Measurements from ENCODE around the gene NCEH1. TPM values are rescaled to one million over a fixed set of nuclear protein-coding genes. Genes with fewer than 3 reads are reported as not detected.

Gene NCEH1
- total and polyA plus RNA-seq, 4 donors: 6.3 to 52.1 (median 10.6) TPM

DNA sequence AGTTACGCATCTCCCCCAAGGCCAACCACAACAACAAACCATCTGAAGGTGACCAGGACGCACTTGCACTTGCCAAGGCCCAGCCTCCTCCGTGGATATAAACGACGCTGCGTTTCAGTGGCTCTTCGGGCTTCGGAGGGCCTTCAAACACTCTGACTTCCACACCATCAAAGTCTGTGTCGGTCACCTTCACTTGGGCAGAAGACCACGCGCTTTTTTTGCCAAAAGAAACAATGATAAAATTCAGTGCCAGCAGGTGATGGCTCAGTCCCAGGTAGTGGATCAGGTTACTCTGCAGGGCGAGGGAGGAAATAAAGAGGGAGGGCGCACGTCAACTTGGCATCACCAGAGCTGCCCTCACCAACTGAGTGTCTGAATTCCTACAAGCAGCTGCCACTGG, 63.0 kb downstream of the NCEH1 start:
- H3K27ac ChIP-seq (ENCODE audit: low read depth in 1 of 2, low read length in 1 of 2): no peak overlapping the region
- H3K4me1 ChIP-seq (ENCODE audit: control insufficient read depth in 5 of 5, insufficient read depth in 5 of 5, low read length in 5 of 5): peaks cover 3 to 27% (median 8%) of the 10 kb centered on the region in 5 donors
- WGBS, 2 donors: 73 to 89% methylated on average over 14 of the region's 14 CpGs
- H3K9ac ChIP-seq (ENCODE audit: insufficient read depth in 1 of 2, low read length in 2 of 2): no peak overlapping the region
- H3K9me3 ChIP-seq (ENCODE audit: control insufficient read depth in 4 of 4, insufficient read depth in 3 of 4, low read length in 3 of 4): no peaks in the 10 kb centered on the region
- no peak for ATAC-seq (ENCODE audit: insufficient read depth, low FRiP score)
- peaks cover 0 to 8% (median 0%) of the 10 kb centered on the region in 4 donors for H3K36me3 ChIP-seq (ENCODE audit: control insufficient read depth in 4 of 4, insufficient read depth in 4 of 4, low read length in 4 of 4)
- no peaks in the 10 kb centered on the region for H3K27me3 ChIP-seq (ENCODE audit: control insufficient read depth in 3 of 3, insufficient read depth in 3 of 3, low read length in 2 of 3)
- no peak for DNase-seq
- TF ChIP-seq, protein P1, sequence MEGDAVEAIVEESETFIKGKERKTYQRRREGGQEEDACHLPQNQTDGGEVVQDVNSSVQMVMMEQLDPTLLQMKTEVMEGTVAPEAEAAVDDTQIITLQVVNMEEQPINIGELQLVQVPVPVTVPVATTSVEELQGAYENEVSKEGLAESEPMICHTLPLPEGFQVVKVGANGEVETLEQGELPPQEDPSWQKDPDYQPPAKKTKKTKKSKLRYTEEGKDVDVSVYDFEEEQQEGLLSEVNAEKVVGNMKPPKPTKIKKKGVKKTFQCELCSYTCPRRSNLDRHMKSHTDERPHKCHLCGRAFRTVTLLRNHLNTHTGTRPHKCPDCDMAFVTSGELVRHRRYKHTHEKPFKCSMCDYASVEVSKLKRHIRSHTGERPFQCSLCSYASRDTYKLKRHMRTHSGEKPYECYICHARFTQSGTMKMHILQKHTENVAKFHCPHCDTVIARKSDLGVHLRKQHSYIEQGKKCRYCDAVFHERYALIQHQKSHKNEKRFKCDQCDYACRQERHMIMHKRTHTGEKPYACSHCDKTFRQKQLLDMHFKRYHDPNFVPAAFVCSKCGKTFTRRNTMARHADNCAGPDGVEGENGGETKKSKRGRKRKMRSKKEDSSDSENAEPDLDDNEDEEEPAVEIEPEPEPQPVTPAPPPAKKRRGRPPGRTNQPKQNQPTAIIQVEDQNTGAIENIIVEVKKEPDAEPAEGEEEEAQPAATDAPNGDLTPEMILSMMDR (IDR thresholded peaks at IDR 0.05; ENCODE audit: control extremely low read depth, extremely low read depth): no peak
- H3K4me3 ChIP-seq: no peak overlapping the region

DNA sequence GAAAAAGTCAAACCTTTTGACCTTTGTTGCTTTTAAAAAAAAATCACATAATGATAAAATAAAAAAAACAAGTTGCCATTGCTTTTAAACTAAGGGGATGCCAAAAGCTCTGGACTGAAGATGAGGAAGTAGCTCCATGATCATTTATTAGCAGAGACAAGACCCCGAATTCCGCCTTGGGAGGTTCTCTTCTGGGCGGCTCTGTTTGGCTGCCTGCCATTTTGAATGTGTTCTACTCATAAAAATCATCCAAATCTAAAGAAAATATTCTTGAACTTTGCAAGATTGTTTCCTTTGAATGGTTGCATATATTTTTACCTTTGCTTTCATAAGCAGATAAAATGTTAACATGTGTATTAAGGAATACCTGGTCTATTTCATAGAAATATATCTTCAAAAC, 63.8 kb downstream of the NCEH1 start:
- peaks cover 3 to 27% (median 8%) of the 10 kb centered on the region in 5 donors for H3K4me1 ChIP-seq (ENCODE audit: control insufficient read depth in 5 of 5, insufficient read depth in 5 of 5, low read length in 5 of 5)
- 75 to 85% methylated on average over 3 of the region's 3 CpGs for WGBS, 2 donors

DNA sequence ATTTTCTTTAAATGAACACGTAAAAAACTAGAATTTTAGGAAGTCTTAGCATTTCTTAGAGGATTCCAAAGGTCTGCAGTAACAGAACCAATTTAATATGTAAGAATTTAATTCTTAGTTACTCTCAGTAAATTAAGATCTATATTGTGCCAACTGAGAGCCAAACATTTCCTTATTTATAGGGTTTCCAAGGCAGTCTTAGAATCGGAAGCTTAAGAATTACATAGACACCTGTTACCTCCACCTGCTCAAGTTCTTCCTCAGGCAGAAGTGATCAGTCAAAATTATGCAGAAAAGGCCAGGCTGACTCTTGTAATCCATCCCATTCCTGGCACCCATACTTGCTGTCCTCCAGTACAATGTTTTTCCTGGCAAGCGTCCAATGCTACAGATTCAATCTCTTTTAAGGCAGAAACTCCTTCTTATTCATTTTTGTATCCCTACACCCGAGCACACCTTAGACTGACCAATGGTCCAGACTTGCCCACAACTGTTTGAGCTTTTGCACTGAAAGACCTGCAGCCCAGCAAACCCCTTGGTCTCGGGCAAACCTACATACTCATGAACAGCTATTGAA, 64.3 kb downstream of the NCEH1 start:
- Histone ChIP-seq H3K27ac (ENCODE audit: low read depth in 1 of 2, low read length in 1 of 2) (no peak overlapping the region), H3K4me3 (no peak overlapping the region), H3K36me3 (ENCODE audit: control insufficient read depth in 4 of 4, insufficient read depth in 4 of 4, low read length in 4 of 4) (peaks cover 0 to 8% (median 0%) of the 10 kb centered on the region in 4 donors), H3K9me3 (ENCODE audit: control insufficient read depth in 4 of 4, insufficient read depth in 3 of 4, low read length in 3 of 4) (no peaks in the 10 kb centered on the region), H3K27me3 (ENCODE audit: control insufficient read depth in 3 of 3, insufficient read depth in 3 of 3, low read length in 2 of 3) (no peaks in the 10 kb centered on the region), H3K9ac (ENCODE audit: insufficient read depth in 1 of 2, low read length in 2 of 2) (no peak overlapping the region), H3K4me1 (ENCODE audit: control insufficient read depth in 5 of 5, insufficient read depth in 5 of 5, low read length in 5 of 5) (peaks cover 3 to 27% (median 8%) of the 10 kb centered on the region in 5 donors)
- WGBS, 2 donors: 76 to 86% methylated on average over 5 of the region's 5 CpGs
- TF ChIP-seq, protein P1 (IDR thresholded peaks at IDR 0.05; ENCODE audit: control extremely low read depth, extremely low read depth): no peak
- peak in 2 of 3 donors; percentile 46 to 60 for DNase-seq
- no peak for ATAC-seq (ENCODE audit: insufficient read depth, low FRiP score)

More for the DNA sequence above, 63.8 kb downstream of the NCEH1 start:
- Histone ChIP-seq H3K9ac (ENCODE audit: insufficient read depth in 1 of 2, low read length in 2 of 2) (no peak overlapping the region), H3K27ac (ENCODE audit: low read depth in 1 of 2, low read length in 1 of 2) (no peak overlapping the region), H3K27me3 (ENCODE audit: control insufficient read depth in 3 of 3, insufficient read depth in 3 of 3, low read length in 2 of 3) (no peaks in the 10 kb centered on the region), H3K36me3 (ENCODE audit: control insufficient read depth in 4 of 4, insufficient read depth in 4 of 4, low read length in 4 of 4) (peaks cover 0 to 8% (median 0%) of the 10 kb centered on the region in 4 donors), H3K4me3 (no peak overlapping the region), H3K9me3 (ENCODE audit: control insufficient read depth in 4 of 4, insufficient read depth in 3 of 4, low read length in 3 of 4) (no peaks in the 10 kb centered on the region)
- DNase-seq (peak in 2 of 3 donors; percentile 26 to 35), ATAC-seq (ENCODE audit: insufficient read depth, low FRiP score) (no peak)
- TF ChIP-seq, protein P1 (IDR thresholded peaks at IDR 0.05; ENCODE audit: control extremely low read depth, extremely low read depth): no peak

Data from lung (tissue), 12 donors.